ENCODE measurements around the gene CDC42BPB.

DNA sequence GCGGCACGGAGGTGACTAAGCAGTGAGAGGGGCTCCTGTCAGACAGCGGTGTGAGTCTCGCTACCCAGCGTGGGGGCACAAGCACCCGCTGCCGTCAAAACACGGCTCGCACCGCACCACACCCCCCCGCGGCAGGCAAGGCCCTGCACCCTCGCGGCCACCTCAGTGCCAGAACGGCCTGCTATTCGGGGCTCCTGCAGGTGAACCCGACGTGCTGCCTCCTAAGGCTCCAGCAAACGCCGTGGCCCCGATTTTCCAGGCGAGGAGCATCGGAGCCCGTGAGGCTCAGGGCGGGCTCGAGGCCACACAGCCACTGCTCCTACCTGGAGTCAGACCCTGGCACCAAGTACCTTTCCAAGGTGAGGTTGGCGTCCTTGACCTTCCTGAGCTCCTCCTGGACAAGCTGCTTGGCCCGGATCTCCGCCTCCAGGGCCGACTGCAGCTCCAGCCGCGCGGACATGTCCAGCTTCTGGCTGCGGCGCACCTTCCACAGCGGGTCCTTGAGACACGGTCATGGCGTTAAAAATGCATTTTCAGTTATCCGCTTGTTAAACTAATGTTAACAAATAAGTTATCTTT is 93.1 kb downstream of the CDC42BPB start:
- TF ChIP-seq, protein P1, sequence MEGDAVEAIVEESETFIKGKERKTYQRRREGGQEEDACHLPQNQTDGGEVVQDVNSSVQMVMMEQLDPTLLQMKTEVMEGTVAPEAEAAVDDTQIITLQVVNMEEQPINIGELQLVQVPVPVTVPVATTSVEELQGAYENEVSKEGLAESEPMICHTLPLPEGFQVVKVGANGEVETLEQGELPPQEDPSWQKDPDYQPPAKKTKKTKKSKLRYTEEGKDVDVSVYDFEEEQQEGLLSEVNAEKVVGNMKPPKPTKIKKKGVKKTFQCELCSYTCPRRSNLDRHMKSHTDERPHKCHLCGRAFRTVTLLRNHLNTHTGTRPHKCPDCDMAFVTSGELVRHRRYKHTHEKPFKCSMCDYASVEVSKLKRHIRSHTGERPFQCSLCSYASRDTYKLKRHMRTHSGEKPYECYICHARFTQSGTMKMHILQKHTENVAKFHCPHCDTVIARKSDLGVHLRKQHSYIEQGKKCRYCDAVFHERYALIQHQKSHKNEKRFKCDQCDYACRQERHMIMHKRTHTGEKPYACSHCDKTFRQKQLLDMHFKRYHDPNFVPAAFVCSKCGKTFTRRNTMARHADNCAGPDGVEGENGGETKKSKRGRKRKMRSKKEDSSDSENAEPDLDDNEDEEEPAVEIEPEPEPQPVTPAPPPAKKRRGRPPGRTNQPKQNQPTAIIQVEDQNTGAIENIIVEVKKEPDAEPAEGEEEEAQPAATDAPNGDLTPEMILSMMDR (IDR thresholded peaks at IDR 0.05) = no peak
- no peak for TF ChIP-seq POLR2A (IDR thresholded peaks at IDR 0.05)
